Activated CD8-positive, alpha-beta memory T cell treated with anti-CD3 and anti-CD28 coated beads for 36 hours (primary cell): ENCODE measurements around the gene SHH. TPM values are rescaled to one million over a fixed set of nuclear protein-coding genes. Genes with fewer than 3 reads are reported as not detected.

Source experiments
- CTCF ChIA-PET: fragments of 350-600 bp; sonication (Branson Sonifier 250); formaldehyde crosslinking; loops from one replicate; lab custom pipeline; 2021; ENCODE audit warnings: antibody characterized with exemption; lab: Charles Lee
- POLR2A ChIA-PET: fragments of 350-600 bp; sonication (Branson Sonifier 250); formaldehyde crosslinking; loops from one replicate; lab custom pipeline; 2021; ENCODE audit warnings: antibody characterized with exemption; lab: Charles Lee
- total RNA-seq, 2 experiments: library from RNA; stranded (reverse); gene quantifications; one replicate each; pipeline ENCODE4 v1.2.3, GENCODE V29; 2021

The SHH gene
- total RNA-seq, 2 experiments from 2014 or later, result not detected

GRCh38 chr7:155797262-155798250 lies 14.7 kb downstream of the SHH start:
- POLR2A ChIA-PET, result no interaction called here
- CTCF ChIA-PET, result interaction anchor here (1.0 kb wide), 2 partner anchors 13 to 17 kb away, joined by 3 read pairs; no protein-coding TSS in a partner anchor

- ChIA-PET CTCF (interaction anchor here (1.0 kb wide), 3 partner anchors 9 to 18 kb away, joined by 3 read pairs; no protein-coding TSS in a partner anchor), POLR2A (no interaction called here)
These were observed 15.6 kb downstream of the SHH start for GRCh38 chr7:155796381-155797261.

GRCh38 chr7:155795951-155796350 lies 16.3 kb downstream of the SHH start:
- POLR2A ChIA-PET, result no interaction called here
- CTCF ChIA-PET, result interaction anchor here (1.0 kb wide), 1 partner anchor 10 kb away, joined by 3 read pairs; no protein-coding TSS in a partner anchor

GRCh38 chr7:155795401-155795800 lies 16.9 kb downstream of the SHH start:
- CTCF ChIA-PET, result no interaction called here
- POLR2A ChIA-PET, result no interaction called here

GRCh38 chr7:155794196-155794595 lies 18.1 kb downstream of the SHH start:
- CTCF ChIA-PET, result no interaction called here
- POLR2A ChIA-PET, result no interaction called here

- POLR2A ChIA-PET, result no interaction called here
- CTCF ChIA-PET, result no interaction called here
These were observed 18.5 kb downstream of the SHH start for GRCh38 chr7:155793720-155794119.

- ChIA-PET POLR2A (no interaction called here), CTCF (no interaction called here)
These were observed 19.2 kb downstream of the SHH start for GRCh38 chr7:155792999-155793560.

GRCh38 chr7:155792315-155792960 lies 19.8 kb downstream of the SHH start:
- CTCF ChIA-PET, result no interaction called here
- POLR2A ChIA-PET, result no interaction called here

GRCh38 chr7:155791836-155792235 lies 20.4 kb downstream of the SHH start:
- ChIA-PET POLR2A (no interaction called here), CTCF (no interaction called here)

GRCh38 chr7:155791214-155791737 lies 21.0 kb downstream of the SHH start:
- CTCF ChIA-PET, result no interaction called here
- POLR2A ChIA-PET, result no interaction called here

- POLR2A ChIA-PET, result no interaction called here
- CTCF ChIA-PET, result interaction anchor here (1.0 kb wide), 1 partner anchor 17 kb away, joined by 3 read pairs; no protein-coding TSS in a partner anchor
These were observed 21.6 kb downstream of the SHH start for GRCh38 chr7:155790666-155791065.

- CTCF ChIA-PET, result no interaction called here
- POLR2A ChIA-PET, result no interaction called here
These were observed 23.1 kb downstream of the SHH start for GRCh38 chr7:155789001-155789725.

GRCh38 chr7:155788616-155789000 lies 23.7 kb downstream of the SHH start:
- POLR2A ChIA-PET, result no interaction called here
- CTCF ChIA-PET, result no interaction called here

- POLR2A ChIA-PET, result no interaction called here
- CTCF ChIA-PET, result no interaction called here
These were observed 25.0 kb downstream of the SHH start for GRCh38 chr7:155787171-155787851.

- ChIA-PET CTCF (no interaction called here), POLR2A (no interaction called here)
These were observed 25.8 kb downstream of the SHH start for GRCh38 chr7:155786491-155786890.

- CTCF ChIA-PET, result no interaction called here
- POLR2A ChIA-PET, result no interaction called here
These were observed 26.7 kb downstream of the SHH start for GRCh38 chr7:155785536-155785935.

GRCh38 chr7:155782466-155782865 lies 29.8 kb downstream of the SHH start:
- ChIA-PET POLR2A (no interaction called here), CTCF (no interaction called here)

- POLR2A ChIA-PET, result no interaction called here
- CTCF ChIA-PET, result no interaction called here
These were observed 30.8 kb downstream of the SHH start for GRCh38 chr7:155781433-155781832.
